SK-N-SH (cell line): ENCODE measurements around the gene ACLY. TPM values are rescaled to one million over a fixed set of nuclear protein-coding genes. Genes with fewer than 3 reads are reported as not detected.

Source experiments
- CTCF ChIA-PET: fragments of 300-600, 350-600 bp; formaldehyde crosslinking; extraction: SDS; loops from one replicate; lab custom pipeline; 2021; lab: Yijun Ruan, JAX
- POLR2A ChIA-PET: fragments of 350-600 bp; sonication (Branson Sonifier 250); formaldehyde crosslinking; extraction: SDS; loops from one replicate; lab custom pipeline; 2020; ENCODE audit warnings: antibody characterized with exemption, inconsistent platforms; lab: Yijun Ruan, JAX
- DNase-seq: peaks from one replicate; pipeline ENCODE4 v3.0.0; 2012
- H2AFZ ChIP-seq: fragments of 200-600 bp; sonication (generic); 2 replicates; pipeline ENCODE4 v1.8.1; 2016; ENCODE audit warnings: antibody characterized with exemption, mild to moderate bottlenecking, low read depth
- H3F3A ChIP-seq: fragments of 200-600 bp; sonication (generic); replicated peaks from 2 replicates; pipeline ENCODE3; 2016; ENCODE audit warnings: antibody characterized with exemption, mild to moderate bottlenecking; ENCODE audit not compliant: insufficient read depth
- H3K27ac ChIP-seq, 2 experiments: fragments of 200-500 bp in 1 of 2; fragments of 200-600 bp in 1 of 2; sonication (Bioruptor generic) in 1 of 2; sonication (generic), shearing (Covaris generic) in 1 of 2; 2 replicates each; pipeline versions ENCODE4 v1.5.1 to v1.6.1; 2014 to 2016; ENCODE audit warnings: low read depth in 2 of 2, inconsistent platforms in 1 of 2, low read length in 1 of 2, mild to moderate bottlenecking in 1 of 2, mixed read lengths in 1 of 2
- H3K27me3 ChIP-seq: fragments of 200-600 bp; sonication (generic), shearing (Covaris generic); 2 replicates; pipeline ENCODE4 v1.6.1; 2016; ENCODE audit warnings: mixed run types; ENCODE audit not compliant: insufficient read depth
- H3K36me3 ChIP-seq, 2 experiments: fragments of 200-500 bp in 1 of 2; fragments of 200-600 bp in 1 of 2; sonication (Bioruptor generic) in 1 of 2; sonication (generic) in 1 of 2; replicated peaks in 1 of 2; 2 replicates each; pipeline versions ENCODE3 to v1.5.1; 2014 to 2016; ENCODE audit warnings: low read length in 1 of 2, mild to moderate bottlenecking in 1 of 2; ENCODE audit not compliant: insufficient read depth in 2 of 2, control insufficient read depth in 1 of 2
- H3K4me1 ChIP-seq, 2 experiments: fragments of 200-500 bp in 1 of 2; fragments of 200-600 bp in 1 of 2; sonication (Bioruptor generic) in 1 of 2; sonication (generic), shearing (Covaris generic) in 1 of 2; 2 replicates each; pipeline versions ENCODE4 v1.5.1 to v1.6.1; 2014 to 2016; ENCODE audit warnings: low read depth in 1 of 2, low read length in 1 of 2, mixed run types in 1 of 2; ENCODE audit not compliant: insufficient read depth in 2 of 2, control insufficient read depth in 1 of 2
- H3K4me2 ChIP-seq: fragments of 200-600 bp; sonication (generic), shearing (Covaris generic); 2 replicates; pipeline ENCODE4 v1.6.1; 2017; ENCODE audit warnings: mixed run types
- H3K4me3 ChIP-seq, 2 experiments: fragments of 200-500 bp in 1 of 2; fragments of 200-600 bp in 1 of 2; sonication (Bioruptor generic) in 1 of 2; sonication (generic), shearing (Covaris generic) in 1 of 2; 2 replicates each; pipeline versions ENCODE4 v1.5.1 to v1.8.1; 2014 to 2016; ENCODE audit warnings: low read depth in 2 of 2, inconsistent platforms in 1 of 2, low read length in 1 of 2, mild to moderate bottlenecking in 1 of 2, mixed read lengths in 1 of 2, moderate library complexity in 1 of 2
- H3K79me2 ChIP-seq: fragments of 200-600 bp; sonication (generic); 2 replicates; pipeline ENCODE4 v1.8.1; 2017; ENCODE audit warnings: mild to moderate bottlenecking; ENCODE audit not compliant: insufficient read depth
- H3K9ac ChIP-seq: fragments of 200-600 bp; sonication (generic); 2 replicates; pipeline ENCODE4 v1.6.1; 2017; ENCODE audit warnings: mixed run types
- H3K9me2 ChIP-seq: fragments of 200-600 bp; sonication (generic); 2 replicates; pipeline ENCODE4 v1.6.1; 2017; ENCODE audit warnings: mixed run types
- H3K9me3 ChIP-seq: fragments of 200-600 bp; sonication (generic); 2 replicates; pipeline ENCODE4 v1.6.1; 2017; ENCODE audit warnings: mixed run types, mild to moderate bottlenecking, moderate library complexity
- H4K20me1 ChIP-seq: fragments of 200-600 bp; sonication (generic); 2 replicates; pipeline ENCODE4 v1.6.1; 2017; ENCODE audit warnings: mild to moderate bottlenecking, mixed run types; ENCODE audit not compliant: insufficient read depth
- EP300 ChIP-seq, 2 experiments: IDR thresholded peaks; 2 replicates each; pipeline versions ENCODE4 v1.4.0 to v1.6.1; 2012; ENCODE audit warnings: borderline replicate concordance in 1 of 2, low read depth in 1 of 2, low read length in 1 of 2
- FOSL2 ChIP-seq: IDR thresholded peaks from 2 replicates; pipeline ENCODE4 v1.4.0; 2012; ENCODE audit warnings: low read depth, mild to moderate bottlenecking, moderate library complexity, borderline replicate concordance
- FOXJ3 ChIP-seq: sonication (generic); formaldehyde crosslinking; IDR thresholded peaks from 2 replicates; pipeline ENCODE4 v1.5.1; 2020; ENCODE audit warnings: mild to moderate bottlenecking, missing genetic modification reagents
- FOXM1 ChIP-seq: IDR thresholded peaks from 2 replicates; pipeline ENCODE4 v1.4.0; 2012; ENCODE audit warnings: low read depth, mild to moderate bottlenecking
- GABPA ChIP-seq: IDR thresholded peaks from 2 replicates; pipeline ENCODE4 v1.4.0; 2012; ENCODE audit warnings: low read depth, mild to moderate bottlenecking
- JUND ChIP-seq: IDR thresholded peaks from 2 replicates; pipeline ENCODE4 v1.4.0; 2012
- MEF2A ChIP-seq: IDR thresholded peaks from 2 replicates; pipeline ENCODE4 v1.4.0; 2012; ENCODE audit warnings: low read depth, borderline replicate concordance
- MXI1 ChIP-seq: IDR thresholded peaks from 2 replicates; pipeline ENCODE4 v1.6.1; 2012; ENCODE audit warnings: mild to moderate bottlenecking, low read depth, low read length, improper control_type of control experiment
- POLR2AphosphoS5 ChIP-seq: IDR thresholded peaks from 2 replicates; pipeline ENCODE4 v1.6.1; 2012; ENCODE audit warnings: low read depth, low read length
- RCOR1 ChIP-seq: fragments of 150-350 bp; IDR thresholded peaks from 2 replicates; pipeline ENCODE4 v1.6.1; 2017; ENCODE audit warnings: antibody characterized with exemption, low read length
- RXRA ChIP-seq: IDR thresholded peaks from 2 replicates; pipeline ENCODE4 v1.4.0; 2012; ENCODE audit warnings: low read depth, mild to moderate bottlenecking, borderline replicate concordance
- SIN3A ChIP-seq: IDR thresholded peaks from 2 replicates; pipeline ENCODE4 v1.6.1; 2012; ENCODE audit warnings: low read depth, mild to moderate bottlenecking, low read length, moderate library complexity, borderline replicate concordance
- SMC3 ChIP-seq: IDR thresholded peaks from 2 replicates; pipeline ENCODE4 v1.6.1; 2012; ENCODE audit warnings: low read depth, low read length, improper control_type of control experiment
- TAF1 ChIP-seq: IDR thresholded peaks from 2 replicates; pipeline ENCODE4 v1.6.1; 2012; ENCODE audit warnings: low read depth, mild to moderate bottlenecking, low read length, moderate library complexity, borderline replicate concordance
- TCF12 ChIP-seq: IDR thresholded peaks from 2 replicates; pipeline ENCODE4 v1.4.0; 2012
- YY1 ChIP-seq: IDR thresholded peaks from 2 replicates; pipeline ENCODE4 v1.4.0; 2012; ENCODE audit warnings: low read depth, mild to moderate bottlenecking
- WGBS: methylation state at CpG from one replicate; pipeline ENCODE4 v1.1.6; 2017; ENCODE audit warnings: low lambda C conversion rate; 5-methylcytosine and 5-hydroxymethylcytosine counted together
- polyA plus RNA-seq, 3 experiments: library from polyadenylated mRNA; depleted of rRNA; stranded (reverse); fragments of >200 nt; gene quantifications; 2 replicates each; pipeline ENCODE4 v1.2.3, GENCODE V29; 2012
- TF ChIP-seq, protein P1 (sequence below): IDR thresholded peaks from 2 replicates; pipeline ENCODE4 v1.6.1; 2012; ENCODE audit warnings: mild to moderate bottlenecking, low read depth, low read length, moderate library complexity
- TF ChIP-seq, protein P2 (sequence below): IDR thresholded peaks from 2 replicates; pipeline ENCODE4 v1.4.0; 2012; ENCODE audit warnings: low read depth, borderline replicate concordance
- TF ChIP-seq, protein P3 (sequence below): IDR thresholded peaks from 2 replicates; pipeline ENCODE4 v1.4.0; 2012; ENCODE audit warnings: low read depth
- TF ChIP-seq, protein P4 (sequence below): IDR thresholded peaks from 2 replicates; pipeline ENCODE4 v1.4.0; 2012; ENCODE audit warnings: low read depth, borderline replicate concordance
- TF ChIP-seq, protein P5 (sequence below): IDR thresholded peaks from 2 replicates; pipeline ENCODE4; 2012

Gene ACLY
- polyA plus RNA-seq, 1 of the 3 experiments (the other 2 are of a cell fraction) = 163 TPM

DNA sequence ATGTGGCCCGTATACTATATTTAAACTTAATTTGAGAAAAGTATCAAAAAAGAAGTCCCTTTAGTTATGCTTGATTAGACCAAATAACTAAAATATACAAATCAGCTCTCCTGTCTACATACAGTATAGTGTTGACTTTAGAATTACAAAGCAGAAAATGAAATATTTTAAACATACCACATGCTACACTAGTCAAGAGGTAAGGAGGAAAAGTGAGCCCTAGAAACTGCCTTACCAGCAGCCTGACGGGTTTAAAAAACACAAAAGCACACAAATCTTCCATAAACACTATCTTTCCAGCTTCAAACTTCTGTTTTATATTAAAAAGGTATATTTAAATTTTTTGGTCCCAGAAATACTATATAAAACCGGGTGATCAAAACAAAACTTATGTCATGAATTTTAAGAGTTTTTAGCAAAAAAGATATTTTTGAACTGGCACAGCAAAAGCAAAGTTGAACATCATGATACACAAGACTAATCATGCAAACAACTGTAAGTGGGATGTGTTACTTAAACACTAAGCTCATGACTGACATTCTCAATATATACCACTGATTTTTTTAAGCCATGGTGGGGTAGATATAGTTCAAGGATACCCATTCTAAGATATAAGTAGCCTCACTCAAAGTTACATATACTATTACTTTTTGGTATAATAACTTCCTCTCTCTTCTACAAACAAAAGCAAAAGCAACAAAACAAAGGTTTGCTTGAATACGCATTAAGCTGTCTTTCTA lies 69.3 kb downstream of the ACLY start (continued):
- TF ChIP-seq, protein P1, sequence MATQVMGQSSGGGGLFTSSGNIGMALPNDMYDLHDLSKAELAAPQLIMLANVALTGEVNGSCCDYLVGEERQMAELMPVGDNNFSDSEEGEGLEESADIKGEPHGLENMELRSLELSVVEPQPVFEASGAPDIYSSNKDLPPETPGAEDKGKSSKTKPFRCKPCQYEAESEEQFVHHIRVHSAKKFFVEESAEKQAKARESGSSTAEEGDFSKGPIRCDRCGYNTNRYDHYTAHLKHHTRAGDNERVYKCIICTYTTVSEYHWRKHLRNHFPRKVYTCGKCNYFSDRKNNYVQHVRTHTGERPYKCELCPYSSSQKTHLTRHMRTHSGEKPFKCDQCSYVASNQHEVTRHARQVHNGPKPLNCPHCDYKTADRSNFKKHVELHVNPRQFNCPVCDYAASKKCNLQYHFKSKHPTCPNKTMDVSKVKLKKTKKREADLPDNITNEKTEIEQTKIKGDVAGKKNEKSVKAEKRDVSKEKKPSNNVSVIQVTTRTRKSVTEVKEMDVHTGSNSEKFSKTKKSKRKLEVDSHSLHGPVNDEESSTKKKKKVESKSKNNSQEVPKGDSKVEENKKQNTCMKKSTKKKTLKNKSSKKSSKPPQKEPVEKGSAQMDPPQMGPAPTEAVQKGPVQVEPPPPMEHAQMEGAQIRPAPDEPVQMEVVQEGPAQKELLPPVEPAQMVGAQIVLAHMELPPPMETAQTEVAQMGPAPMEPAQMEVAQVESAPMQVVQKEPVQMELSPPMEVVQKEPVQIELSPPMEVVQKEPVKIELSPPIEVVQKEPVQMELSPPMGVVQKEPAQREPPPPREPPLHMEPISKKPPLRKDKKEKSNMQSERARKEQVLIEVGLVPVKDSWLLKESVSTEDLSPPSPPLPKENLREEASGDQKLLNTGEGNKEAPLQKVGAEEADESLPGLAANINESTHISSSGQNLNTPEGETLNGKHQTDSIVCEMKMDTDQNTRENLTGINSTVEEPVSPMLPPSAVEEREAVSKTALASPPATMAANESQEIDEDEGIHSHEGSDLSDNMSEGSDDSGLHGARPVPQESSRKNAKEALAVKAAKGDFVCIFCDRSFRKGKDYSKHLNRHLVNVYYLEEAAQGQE = no peak

DNA sequence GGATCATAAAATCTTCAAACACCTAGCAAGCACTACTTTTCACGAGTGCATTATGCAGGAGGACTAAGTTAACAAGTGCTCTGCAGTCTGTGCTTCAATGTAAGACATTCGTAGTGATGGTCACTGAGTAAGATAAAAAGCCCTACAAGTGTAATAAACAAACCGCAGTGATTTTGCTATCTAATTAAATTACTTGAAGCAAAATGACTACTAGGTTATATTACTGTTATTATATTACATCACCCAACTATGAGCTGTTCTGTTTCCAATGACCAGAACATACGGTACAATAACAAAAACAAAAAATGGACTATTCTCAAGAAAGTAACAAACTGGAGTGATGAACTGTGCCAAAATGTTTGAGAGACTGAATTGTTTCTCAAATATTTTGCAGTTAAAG lies 70.0 kb downstream of the ACLY start:
- Histone ChIP-seq H2AFZ (no peak overlapping the region), H3K27ac (no peak overlapping the region), H3K36me3 (peaks cover 9 to 11% of the 10 kb centered on the region in 2 experiments), H3K9me2 (no peaks in the 10 kb centered on the region), H3K4me2 (no peak overlapping the region), H3K27me3 (no peaks in the 10 kb centered on the region), H3K4me1 (no peaks in the 10 kb centered on the region), H3K9ac (no peak overlapping the region), H3K79me2 (peaks cover 52% of the 10 kb centered on the region; the same call in 1 of the 2 replicates), H3K4me3 (no peak overlapping the region), H3K9me3 (no peaks in the 10 kb centered on the region), H4K20me1 (peaks cover 27% of the 10 kb centered on the region)
- 66% methylated on average over 4 of the region's 4 CpGs for WGBS
- CTCF ChIA-PET = interaction anchor here (2.1 kb wide), 1 partner anchor 47 kb away, joined by 7 read pairs; no protein-coding TSS in a partner anchor
- POLR2A ChIA-PET = no interaction called here
- DNase-seq = no peak
- TF ChIP-seq POLR2AphosphoS5 (no peak), RXRA (no peak), TAF1 (no peak), FOXM1 (no peak), MXI1 (no peak), MEF2A (no peak), EP300 (IDR thresholded peaks at IDR 0.05; ENCODE audit: borderline replicate concordance in 1 of 2, low read depth in 1 of 2, low read length in 1 of 2) (no peak), FOSL2 (no peak), RCOR1 (no peak), TCF12 (no peak), FOXJ3 (CRISPR knock-in tag) (no peak), YY1 (no peak), SIN3A (no peak), SMC3 (no peak), JUND (no peak), GABPA (no peak)
- TF ChIP-seq, protein P2, sequence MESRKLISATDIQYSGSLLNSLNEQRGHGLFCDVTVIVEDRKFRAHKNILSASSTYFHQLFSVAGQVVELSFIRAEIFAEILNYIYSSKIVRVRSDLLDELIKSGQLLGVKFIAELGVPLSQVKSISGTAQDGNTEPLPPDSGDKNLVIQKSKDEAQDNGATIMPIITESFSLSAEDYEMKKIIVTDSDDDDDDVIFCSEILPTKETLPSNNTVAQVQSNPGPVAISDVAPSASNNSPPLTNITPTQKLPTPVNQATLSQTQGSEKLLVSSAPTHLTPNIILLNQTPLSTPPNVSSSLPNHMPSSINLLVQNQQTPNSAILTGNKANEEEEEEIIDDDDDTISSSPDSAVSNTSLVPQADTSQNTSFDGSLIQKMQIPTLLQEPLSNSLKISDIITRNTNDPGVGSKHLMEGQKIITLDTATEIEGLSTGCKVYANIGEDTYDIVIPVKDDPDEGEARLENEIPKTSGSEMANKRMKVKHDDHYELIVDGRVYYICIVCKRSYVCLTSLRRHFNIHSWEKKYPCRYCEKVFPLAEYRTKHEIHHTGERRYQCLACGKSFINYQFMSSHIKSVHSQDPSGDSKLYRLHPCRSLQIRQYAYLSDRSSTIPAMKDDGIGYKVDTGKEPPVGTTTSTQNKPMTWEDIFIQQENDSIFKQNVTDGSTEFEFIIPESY = no peak
- TF ChIP-seq, protein P3, sequence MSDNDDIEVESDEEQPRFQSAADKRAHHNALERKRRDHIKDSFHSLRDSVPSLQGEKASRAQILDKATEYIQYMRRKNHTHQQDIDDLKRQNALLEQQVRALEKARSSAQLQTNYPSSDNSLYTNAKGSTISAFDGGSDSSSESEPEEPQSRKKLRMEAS = no peak
- TF ChIP-seq, protein P4, sequence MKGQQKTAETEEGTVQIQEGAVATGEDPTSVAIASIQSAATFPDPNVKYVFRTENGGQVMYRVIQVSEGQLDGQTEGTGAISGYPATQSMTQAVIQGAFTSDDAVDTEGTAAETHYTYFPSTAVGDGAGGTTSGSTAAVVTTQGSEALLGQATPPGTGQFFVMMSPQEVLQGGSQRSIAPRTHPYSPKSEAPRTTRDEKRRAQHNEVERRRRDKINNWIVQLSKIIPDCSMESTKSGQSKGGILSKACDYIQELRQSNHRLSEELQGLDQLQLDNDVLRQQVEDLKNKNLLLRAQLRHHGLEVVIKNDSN = no peak
- TF ChIP-seq, protein P5, sequence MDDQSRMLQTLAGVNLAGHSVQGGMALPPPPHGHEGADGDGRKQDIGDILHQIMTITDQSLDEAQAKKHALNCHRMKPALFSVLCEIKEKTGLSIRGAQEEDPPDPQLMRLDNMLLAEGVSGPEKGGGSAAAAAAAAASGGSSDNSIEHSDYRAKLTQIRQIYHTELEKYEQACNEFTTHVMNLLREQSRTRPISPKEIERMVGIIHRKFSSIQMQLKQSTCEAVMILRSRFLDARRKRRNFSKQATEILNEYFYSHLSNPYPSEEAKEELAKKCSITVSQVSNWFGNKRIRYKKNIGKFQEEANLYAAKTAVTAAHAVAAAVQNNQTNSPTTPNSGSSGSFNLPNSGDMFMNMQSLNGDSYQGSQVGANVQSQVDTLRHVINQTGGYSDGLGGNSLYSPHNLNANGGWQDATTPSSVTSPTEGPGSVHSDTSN = no peak
- TF ChIP-seq, all 33 proteins: peak for 0
- H3F3A ChIP-seq = peaks cover 6% of the 10 kb centered on the region
